Measurements from ENCODE around the gene VWA3A. TPM values are rescaled to one million over a fixed set of nuclear protein-coding genes. Genes with fewer than 3 reads are reported as not detected.

Gene VWA3A
- total and polyA plus RNA-seq, 2 experiments from 2014 or later = not detected

DNA sequence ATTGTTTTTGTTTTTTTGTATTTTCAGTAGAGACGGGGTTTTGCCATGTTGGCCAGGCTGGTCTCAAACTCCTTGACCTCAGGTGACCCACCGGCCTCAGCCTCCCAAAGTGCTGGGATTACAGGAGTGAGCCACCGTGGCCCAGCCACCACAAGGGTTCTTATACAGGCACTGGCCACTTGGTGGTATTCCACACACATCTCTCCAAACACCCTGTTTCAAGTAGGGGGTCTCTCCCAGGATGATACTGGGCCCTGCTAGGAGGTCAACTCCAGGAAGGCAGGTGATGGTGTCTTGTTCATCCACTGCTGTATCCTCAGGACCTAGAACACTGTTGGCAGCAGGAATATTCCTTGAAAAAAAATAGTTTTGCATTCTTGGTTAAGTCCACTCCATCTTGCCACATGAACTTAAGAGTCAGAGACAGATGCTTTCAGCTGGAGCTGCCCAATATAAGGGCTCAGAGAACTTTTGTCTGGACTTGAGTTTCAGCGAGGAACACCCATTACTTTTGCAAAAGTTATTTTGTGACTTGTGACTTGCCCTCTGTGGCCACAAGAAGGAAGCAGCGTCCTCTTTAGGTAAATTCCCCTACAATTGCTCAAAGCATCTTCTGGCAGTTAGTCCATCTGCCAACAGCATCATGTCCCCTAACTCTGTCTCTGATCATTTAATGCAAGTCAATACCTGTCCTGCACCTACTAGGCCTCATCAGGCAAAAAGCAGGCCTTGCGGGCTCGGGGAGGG is 106.4 kb downstream of the VWA3A start:
- Histone ChIP-seq H3K4me2 (ENCODE audit: unreplicated experiment) (peak overlapping the region; percentile 68), H4K20me1 (ENCODE audit: insufficient read depth) (no peaks in the 10 kb centered on the region), H3K36me3 (ENCODE audit: low read depth) (no peaks in the 10 kb centered on the region), H3K9me3 (ENCODE audit: low read depth) (no peaks in the 10 kb centered on the region), H3K4me1 (ENCODE audit: insufficient read depth) (peaks cover 20% of the 10 kb centered on the region), H3K9me2 (ENCODE audit: insufficient read depth) (no peaks in the 10 kb centered on the region), H3K4me3 (peak overlapping the region; percentile 43; the same call in 1 of the 2 replicates), H3K27ac (peak overlapping the region; percentile 99), H3K27me3 (replicated peaks; ENCODE audit: insufficient read depth) (no peaks in the 10 kb centered on the region), H3K79me2 (ENCODE audit: insufficient read depth) (no peaks in the 10 kb centered on the region), H3K9ac (peak overlapping the region; percentile 93), H2AFZ (peak overlapping the region; percentile 77), H3F3A (ENCODE audit: insufficient read depth) (peaks cover 28% of the 10 kb centered on the region)
- in situ Hi-C loops (cut with MboI) = loop anchor here (5.0 kb wide), 1 partner anchor 99 kb away; the partner anchor contains the start of gene POLR3E
- 46 to 53% methylated on average over 7 of the region's 7 CpGs for WGBS, 2 experiments (ENCODE audit: low coverage in 1 of 2, low lambda C conversion rate in 2 of 2, missing lambda C conversion rate in 2 of 2)
- TF ChIP-seq EZH2phosphoT487 (IDR thresholded peaks at IDR 0.05; ENCODE audit: insufficient read depth, low read depth) (no peak), EZH2 (IDR thresholded peaks at IDR 0.05; ENCODE audit: insufficient read depth, poor library complexity, severe bottlenecking) (no peak)
- peak; percentile 74 for DNase-seq

DNA sequence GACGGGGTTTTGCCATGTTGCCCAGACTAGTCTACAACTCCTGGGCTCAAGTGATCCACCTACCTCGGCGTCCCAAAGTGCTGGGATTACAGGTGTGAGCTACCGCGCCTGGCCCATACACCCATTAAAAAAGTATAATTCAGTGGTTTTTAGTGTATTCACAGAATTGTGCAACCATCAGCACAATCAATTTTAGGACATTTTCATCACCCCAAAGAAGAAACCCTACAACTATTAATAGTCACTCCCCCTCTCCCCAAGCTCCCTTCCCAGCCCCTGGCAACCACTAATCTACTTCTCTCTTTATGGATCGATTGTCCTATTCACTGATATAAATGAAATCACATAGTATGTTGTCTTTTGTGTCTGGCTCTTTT is 109.9 kb downstream of the VWA3A start:
- no peaks in the 10 kb centered on the region for H3K9me3 ChIP-seq (ENCODE audit: low read depth)
- peaks cover 8% of the 10 kb centered on the region for H3K79me2 ChIP-seq (ENCODE audit: insufficient read depth)
- no peak overlapping the region for H3K4me3 ChIP-seq
- WGBS, 2 experiments (ENCODE audit: low coverage in 1 of 2, low lambda C conversion rate in 2 of 2, missing lambda C conversion rate in 2 of 2) = 95 to 98% methylated on average over 6 of the region's 6 CpGs
- TF ChIP-seq EZH2 (IDR thresholded peaks at IDR 0.05; ENCODE audit: insufficient read depth, poor library complexity, severe bottlenecking) = no peak
- no peak for TF ChIP-seq EZH2phosphoT487 (IDR thresholded peaks at IDR 0.05; ENCODE audit: insufficient read depth, low read depth)
- H4K20me1 ChIP-seq (ENCODE audit: insufficient read depth) = no peaks in the 10 kb centered on the region
- peaks cover 24% of the 10 kb centered on the region for H3K4me1 ChIP-seq (ENCODE audit: insufficient read depth)
- no peak for DNase-seq
- H3K27me3 ChIP-seq (replicated peaks; ENCODE audit: insufficient read depth) = no peaks in the 10 kb centered on the region
- H3K4me2 ChIP-seq (ENCODE audit: unreplicated experiment) = no peak overlapping the region
- H3K9me2 ChIP-seq (ENCODE audit: insufficient read depth) = no peaks in the 10 kb centered on the region
- no peak overlapping the region for H3K27ac ChIP-seq
- in situ Hi-C loops (cut with MboI) = no loop called here
- peaks cover 40% of the 10 kb centered on the region for H3F3A ChIP-seq (ENCODE audit: insufficient read depth)
- H2AFZ ChIP-seq = no peak overlapping the region
- no peak overlapping the region for H3K9ac ChIP-seq
- H3K36me3 ChIP-seq (ENCODE audit: low read depth) = no peaks in the 10 kb centered on the region

DNA sequence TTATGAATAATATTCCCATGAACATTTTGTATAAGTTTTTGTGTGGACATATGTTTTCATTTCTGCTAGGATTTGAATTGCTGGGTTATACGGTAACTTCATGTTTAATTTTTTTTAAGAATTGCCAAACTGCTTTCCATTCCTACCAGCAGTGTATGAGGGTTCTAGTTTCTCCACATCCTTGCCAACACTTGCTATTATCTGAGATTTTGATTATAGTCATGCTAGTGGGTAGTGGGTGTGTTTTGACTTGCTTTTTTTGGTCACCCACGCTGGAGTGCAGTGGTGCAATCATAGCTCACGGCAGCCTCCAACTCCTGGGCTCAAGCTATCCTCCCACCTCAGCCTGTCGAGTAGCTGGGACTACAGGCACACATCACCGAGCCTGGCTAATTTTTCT is 110.8 kb downstream of the VWA3A start:
- Histone ChIP-seq H3K27me3 (replicated peaks; ENCODE audit: insufficient read depth) (no peaks in the 10 kb centered on the region), H3K27ac (no peak overlapping the region), H4K20me1 (ENCODE audit: insufficient read depth) (no peaks in the 10 kb centered on the region), H2AFZ (no peak overlapping the region), H3K9me3 (ENCODE audit: low read depth) (no peaks in the 10 kb centered on the region), H3K9me2 (ENCODE audit: insufficient read depth) (no peaks in the 10 kb centered on the region), H3K36me3 (ENCODE audit: low read depth) (no peaks in the 10 kb centered on the region), H3K9ac (no peak overlapping the region), H3F3A (ENCODE audit: insufficient read depth) (peaks cover 32% of the 10 kb centered on the region), H3K79me2 (ENCODE audit: insufficient read depth) (peaks cover 16% of the 10 kb centered on the region), H3K4me3 (no peak overlapping the region), H3K4me2 (ENCODE audit: unreplicated experiment) (no peak overlapping the region), H3K4me1 (ENCODE audit: insufficient read depth) (peaks cover 31% of the 10 kb centered on the region)
- no peak for DNase-seq
- in situ Hi-C loops (cut with MboI) = no loop called here
- 82 to 85% methylated on average over 5 of the region's 5 CpGs for WGBS, 2 experiments (ENCODE audit: low coverage in 1 of 2, low lambda C conversion rate in 2 of 2, missing lambda C conversion rate in 2 of 2)
- TF ChIP-seq EZH2phosphoT487 (IDR thresholded peaks at IDR 0.05; ENCODE audit: insufficient read depth, low read depth) (no peak), EZH2 (IDR thresholded peaks at IDR 0.05; ENCODE audit: insufficient read depth, poor library complexity, severe bottlenecking) (no peak)

DNA sequence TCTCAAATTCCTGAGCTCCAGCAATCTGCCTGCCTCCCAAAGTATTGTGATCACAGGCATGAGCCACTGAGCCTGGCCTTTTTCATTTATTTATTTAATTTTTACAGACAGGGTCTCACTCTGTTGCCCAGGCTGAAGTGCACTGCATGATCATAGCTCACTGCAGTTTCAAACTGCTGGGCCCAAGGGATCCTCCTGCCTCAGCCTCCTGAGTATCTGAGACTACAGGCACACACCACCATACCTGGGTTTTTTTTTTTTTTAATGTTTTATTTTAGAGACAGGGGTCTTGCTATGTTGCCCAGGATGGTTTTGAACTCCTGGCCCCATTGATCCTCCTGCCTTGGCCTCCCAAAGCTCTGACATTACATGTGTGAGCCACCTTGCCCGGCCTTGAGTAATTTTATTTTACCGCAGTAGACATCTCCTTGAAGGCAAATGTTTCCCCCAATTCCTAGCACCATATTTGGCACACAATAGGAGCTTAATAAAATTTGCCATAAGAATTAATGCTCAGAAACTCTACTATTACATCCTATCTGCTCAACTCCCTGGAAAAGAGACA is 111.8 kb downstream of the VWA3A start:
- Histone ChIP-seq H3K36me3 (ENCODE audit: low read depth) (no peaks in the 10 kb centered on the region), H3K9me2 (ENCODE audit: insufficient read depth) (no peaks in the 10 kb centered on the region), H2AFZ (no peak overlapping the region), H3K4me3 (no peak overlapping the region), H3F3A (ENCODE audit: insufficient read depth) (peaks cover 22% of the 10 kb centered on the region), H3K9me3 (ENCODE audit: low read depth) (no peaks in the 10 kb centered on the region), H3K79me2 (ENCODE audit: insufficient read depth) (peaks cover 27% of the 10 kb centered on the region), H3K27ac (no peak overlapping the region), H3K4me1 (ENCODE audit: insufficient read depth) (peaks cover 27% of the 10 kb centered on the region), H3K27me3 (replicated peaks; ENCODE audit: insufficient read depth) (no peaks in the 10 kb centered on the region), H4K20me1 (ENCODE audit: insufficient read depth) (no peaks in the 10 kb centered on the region), H3K4me2 (ENCODE audit: unreplicated experiment) (no peak overlapping the region), H3K9ac (no peak overlapping the region)
- WGBS, 2 experiments (ENCODE audit: low coverage in 1 of 2, low lambda C conversion rate in 2 of 2, missing lambda C conversion rate in 2 of 2) = 98 to 100% methylated on average over 2 of the region's 2 CpGs
- DNase-seq = no peak
- in situ Hi-C loops (cut with MboI) = no loop called here
- TF ChIP-seq EZH2 (IDR thresholded peaks at IDR 0.05; ENCODE audit: insufficient read depth, poor library complexity, severe bottlenecking) = no peak
- no peak for TF ChIP-seq EZH2phosphoT487 (IDR thresholded peaks at IDR 0.05; ENCODE audit: insufficient read depth, low read depth)
